DND-41 (cell line): Measurements from ENCODE around the gene GALNT18.

Source experiments
- ATAC-seq: fragments of 200-7000 bp; cut with Tn5 transposase; 3 replicates; pipeline ENCODE4 v1.9.1; 2021; ENCODE audit warnings: low read depth; ENCODE audit not compliant: insufficient read depth
- DNase-seq: peaks from one replicate; pipeline ENCODE4 v3.0.0-alpha.2; 2020
- H2AFZ ChIP-seq: 2 replicates; pipeline ENCODE4 v1.6.0; 2012; ENCODE audit warnings: low read depth, low read length
- H3K27ac ChIP-seq: 2 replicates; pipeline ENCODE4 v1.5.1; 2012; ENCODE audit warnings: low read length, inconsistent platforms
- H3K27me3 ChIP-seq: fragments of 200-600 bp; sonication (generic); 2 replicates; pipeline ENCODE4 v1.6.0; 2012; ENCODE audit warnings: low read length, mild to moderate bottlenecking, inconsistent platforms; ENCODE audit not compliant: insufficient read depth, poor library complexity
- H3K36me3 ChIP-seq: 2 replicates; pipeline ENCODE4 v1.5.1; 2012; ENCODE audit warnings: low read length, inconsistent platforms; ENCODE audit not compliant: insufficient read depth
- H3K4me1 ChIP-seq: 2 replicates; pipeline ENCODE4 v1.5.1; 2012; ENCODE audit warnings: mild to moderate bottlenecking, low read length; ENCODE audit not compliant: insufficient read depth
- H3K4me2 ChIP-seq: 2 replicates; pipeline ENCODE4 v1.6.0; 2012; ENCODE audit warnings: mild to moderate bottlenecking, moderate library complexity, low read length, inconsistent platforms; ENCODE audit not compliant: insufficient read depth
- H3K4me3 ChIP-seq, 2 experiments: fragments of 200-600 bp in 1 of 2; shearing (Covaris generic) in 1 of 2; 2 replicates each; pipeline ENCODE4 v1.5.1; 2012 to 2016; ENCODE audit warnings: inconsistent platforms in 2 of 2, low read length in 2 of 2, mild to moderate bottlenecking in 2 of 2, low read depth in 1 of 2, moderate library complexity in 1 of 2
- H3K79me2 ChIP-seq: 2 replicates; pipeline ENCODE4 v1.6.0; 2012; ENCODE audit warnings: low read length, inconsistent platforms; ENCODE audit not compliant: insufficient read depth
- H3K9ac ChIP-seq: 2 replicates; pipeline ENCODE4 v1.6.0; 2012; ENCODE audit warnings: low read depth, mild to moderate bottlenecking, inconsistent platforms, low read length, moderate library complexity
- H3K9me3 ChIP-seq: 2 replicates; pipeline ENCODE4 v1.5.1; 2012; ENCODE audit warnings: low read length, moderate library complexity, mild to moderate bottlenecking, inconsistent platforms; ENCODE audit not compliant: insufficient read depth, severe bottlenecking
- H4K20me1 ChIP-seq: 2 replicates; pipeline ENCODE4 v1.6.0; 2012; ENCODE audit warnings: low read length; ENCODE audit not compliant: insufficient read depth
- EZH2 ChIP-seq: IDR thresholded peaks from 3 replicates; pipeline ENCODE4 v1.6.1; 2012; ENCODE audit warnings: borderline replicate concordance, low read depth, mild to moderate bottlenecking, moderate library complexity, low read length, inconsistent platforms; ENCODE audit not compliant: severe bottlenecking
- TF ChIP-seq, protein P1 (sequence below): IDR thresholded peaks from 2 replicates; pipeline ENCODE4 v1.5.1; 2012; ENCODE audit warnings: borderline replicate concordance, low read length, moderate library complexity, mild to moderate bottlenecking; ENCODE audit not compliant: poor library complexity, severe bottlenecking; ENCODE audit errors: extremely low read depth

The GALNT18 gene

DNA sequence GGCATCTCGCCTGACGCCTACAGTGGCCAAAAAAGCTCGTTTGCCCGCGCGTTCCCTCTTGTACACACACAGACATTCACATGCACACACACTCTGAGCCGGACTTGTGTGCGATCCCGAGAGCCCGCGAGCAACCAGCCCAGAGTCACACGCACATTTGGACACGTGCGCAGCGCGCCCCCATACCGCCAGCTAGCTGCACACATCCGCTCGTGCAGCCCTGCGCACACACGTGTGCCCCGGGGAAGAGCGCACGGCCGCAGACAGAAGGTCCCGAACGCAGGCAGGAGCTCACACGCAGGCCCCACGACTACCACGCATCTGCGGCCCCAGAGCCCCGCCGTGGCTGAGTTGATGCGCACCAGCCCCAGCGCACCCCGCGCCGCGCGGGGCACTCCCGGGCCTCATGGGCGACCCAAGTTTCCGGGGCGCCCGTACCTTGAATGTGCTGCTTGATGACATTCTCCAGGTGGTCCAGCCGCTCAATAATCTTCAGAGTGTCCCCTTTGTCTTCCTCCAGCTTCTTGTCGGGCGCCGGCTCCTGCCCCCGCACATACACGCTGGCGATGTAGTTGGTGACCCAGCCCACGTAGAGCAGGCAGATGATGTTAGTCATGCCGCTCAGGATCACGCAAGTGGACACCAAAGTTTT lies 758 bp downstream of the GALNT18 start:
- no peaks in the 10 kb centered on the region for H3K79me2 ChIP-seq
- ATAC-seq (no peak), DNase-seq (no peak)

DNA sequence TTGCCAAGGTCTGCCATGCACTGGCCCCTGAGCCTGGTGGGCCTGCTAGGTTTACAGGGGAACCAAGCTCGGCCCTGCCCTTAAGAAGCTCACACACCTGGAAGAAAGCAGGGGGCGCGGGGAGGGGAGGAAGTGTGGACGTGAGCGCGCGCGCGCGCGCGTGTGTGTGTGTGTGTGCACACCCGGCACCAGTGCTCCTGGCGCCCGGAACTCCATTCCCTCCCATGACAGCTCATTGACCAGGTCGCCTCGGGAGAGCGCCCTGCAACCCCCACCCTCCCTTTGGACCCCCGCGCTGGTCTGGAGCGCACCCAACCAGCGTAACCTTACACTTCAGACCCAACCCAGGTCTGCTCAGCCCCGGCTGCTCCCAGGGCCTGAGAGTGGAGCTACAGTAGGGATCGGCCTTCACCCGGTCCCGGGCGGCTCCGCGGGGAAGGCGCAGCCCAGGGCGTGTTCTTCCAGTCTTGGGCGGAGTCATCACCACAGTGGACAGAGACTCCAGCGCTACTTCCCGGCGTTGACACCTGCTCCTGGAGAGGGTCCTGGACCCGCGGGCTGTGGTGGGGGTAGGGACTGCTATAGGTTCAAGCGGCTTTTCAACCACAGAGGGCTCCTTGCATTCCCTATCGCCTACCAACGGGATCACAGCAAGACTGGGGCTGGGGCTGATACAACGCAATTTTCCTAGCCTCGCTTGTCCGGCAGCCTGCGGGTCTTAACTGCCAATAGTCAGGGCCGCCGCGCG lies 1.5 kb downstream of the GALNT18 start:
- H3K9me3 ChIP-seq: no peaks in the 10 kb centered on the region
- no peak overlapping the region for H3K4me3 ChIP-seq
- H3K4me2 ChIP-seq: no peak overlapping the region
- H2AFZ ChIP-seq: no peak overlapping the region
- H4K20me1 ChIP-seq: no peaks in the 10 kb centered on the region
- no peaks in the 10 kb centered on the region for H3K79me2 ChIP-seq
- TF ChIP-seq, protein P1, sequence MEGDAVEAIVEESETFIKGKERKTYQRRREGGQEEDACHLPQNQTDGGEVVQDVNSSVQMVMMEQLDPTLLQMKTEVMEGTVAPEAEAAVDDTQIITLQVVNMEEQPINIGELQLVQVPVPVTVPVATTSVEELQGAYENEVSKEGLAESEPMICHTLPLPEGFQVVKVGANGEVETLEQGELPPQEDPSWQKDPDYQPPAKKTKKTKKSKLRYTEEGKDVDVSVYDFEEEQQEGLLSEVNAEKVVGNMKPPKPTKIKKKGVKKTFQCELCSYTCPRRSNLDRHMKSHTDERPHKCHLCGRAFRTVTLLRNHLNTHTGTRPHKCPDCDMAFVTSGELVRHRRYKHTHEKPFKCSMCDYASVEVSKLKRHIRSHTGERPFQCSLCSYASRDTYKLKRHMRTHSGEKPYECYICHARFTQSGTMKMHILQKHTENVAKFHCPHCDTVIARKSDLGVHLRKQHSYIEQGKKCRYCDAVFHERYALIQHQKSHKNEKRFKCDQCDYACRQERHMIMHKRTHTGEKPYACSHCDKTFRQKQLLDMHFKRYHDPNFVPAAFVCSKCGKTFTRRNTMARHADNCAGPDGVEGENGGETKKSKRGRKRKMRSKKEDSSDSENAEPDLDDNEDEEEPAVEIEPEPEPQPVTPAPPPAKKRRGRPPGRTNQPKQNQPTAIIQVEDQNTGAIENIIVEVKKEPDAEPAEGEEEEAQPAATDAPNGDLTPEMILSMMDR: no peak
- TF ChIP-seq EZH2: no peak
- no peak overlapping the region for H3K27ac ChIP-seq
- ATAC-seq (no peak), DNase-seq (no peak)
- H3K27me3 ChIP-seq: no peaks in the 10 kb centered on the region
- no peaks in the 10 kb centered on the region for H3K36me3 ChIP-seq
- H3K4me1 ChIP-seq: no peaks in the 10 kb centered on the region
- no peak overlapping the region for H3K9ac ChIP-seq

More for the DNA sequence above, 758 bp downstream of the GALNT18 start:
- no peak overlapping the region for H3K4me2 ChIP-seq
- no peaks in the 10 kb centered on the region for H3K9me3 ChIP-seq
- no peak overlapping the region for H3K27ac ChIP-seq
- no peaks in the 10 kb centered on the region for H3K27me3 ChIP-seq
- no peaks in the 10 kb centered on the region for H3K36me3 ChIP-seq
- no peaks in the 10 kb centered on the region for H4K20me1 ChIP-seq
- H3K9ac ChIP-seq: no peak overlapping the region
- no peaks in the 10 kb centered on the region for H3K4me1 ChIP-seq
- TF ChIP-seq, protein P1: no peak
- H2AFZ ChIP-seq: no peak overlapping the region
- no peak overlapping the region for H3K4me3 ChIP-seq

DNA sequence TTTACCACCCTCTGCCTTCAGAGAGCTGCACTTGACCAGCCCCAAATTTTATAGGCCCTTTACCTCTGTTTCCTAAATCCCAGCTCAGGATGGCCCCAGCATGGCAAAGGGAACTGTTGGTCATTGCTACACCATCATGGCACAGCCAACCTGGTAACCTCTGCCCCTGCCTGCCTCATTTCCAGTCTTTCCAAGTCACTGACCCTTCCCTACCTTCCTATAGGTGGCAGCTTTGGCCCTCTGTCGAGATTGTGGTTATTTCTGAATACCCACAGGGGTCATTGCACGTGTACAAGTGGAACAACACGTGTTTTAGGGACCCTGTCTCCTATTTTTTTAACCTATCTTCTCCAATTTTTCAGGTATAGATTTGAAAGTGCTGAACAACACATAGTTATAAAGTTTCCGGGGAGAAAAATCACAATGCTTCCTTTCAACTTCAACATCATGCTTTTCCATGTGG lies 2.8 kb downstream of the GALNT18 start:
- no peak for DNase-seq
- H3K4me3 ChIP-seq: no peak overlapping the region
- H4K20me1 ChIP-seq: no peaks in the 10 kb centered on the region
- no peaks in the 10 kb centered on the region for H3K79me2 ChIP-seq
- H3K9me3 ChIP-seq: no peaks in the 10 kb centered on the region
- H3K4me2 ChIP-seq: no peak overlapping the region
- H3K27ac ChIP-seq: no peak overlapping the region
- no peak overlapping the region for H2AFZ ChIP-seq
- TF ChIP-seq EZH2: no peak
- TF ChIP-seq, protein P1: no peak
- no peak overlapping the region for H3K9ac ChIP-seq
- no peak for ATAC-seq
- no peaks in the 10 kb centered on the region for H3K36me3 ChIP-seq
- H3K4me1 ChIP-seq: no peaks in the 10 kb centered on the region
- peaks cover 3% of the 10 kb centered on the region for H3K27me3 ChIP-seq
